ENCODE data around the gene IGF2R. TPM values are rescaled to one million over a fixed set of nuclear protein-coding genes. Genes with fewer than 3 reads are reported as not detected.
"Not testable (repeated sequence)": the region's sequence is repeated elsewhere in the genome, so short reads cannot be mapped to it uniquely, and the experiment has no call there.

IGF2R gene
- total RNA-seq, 5 donors from 2014 or later (not counting 1 experiment from before 2014, with no cell fraction given), result 63.4 to 87.5 (median 70.5) TPM

DNA sequence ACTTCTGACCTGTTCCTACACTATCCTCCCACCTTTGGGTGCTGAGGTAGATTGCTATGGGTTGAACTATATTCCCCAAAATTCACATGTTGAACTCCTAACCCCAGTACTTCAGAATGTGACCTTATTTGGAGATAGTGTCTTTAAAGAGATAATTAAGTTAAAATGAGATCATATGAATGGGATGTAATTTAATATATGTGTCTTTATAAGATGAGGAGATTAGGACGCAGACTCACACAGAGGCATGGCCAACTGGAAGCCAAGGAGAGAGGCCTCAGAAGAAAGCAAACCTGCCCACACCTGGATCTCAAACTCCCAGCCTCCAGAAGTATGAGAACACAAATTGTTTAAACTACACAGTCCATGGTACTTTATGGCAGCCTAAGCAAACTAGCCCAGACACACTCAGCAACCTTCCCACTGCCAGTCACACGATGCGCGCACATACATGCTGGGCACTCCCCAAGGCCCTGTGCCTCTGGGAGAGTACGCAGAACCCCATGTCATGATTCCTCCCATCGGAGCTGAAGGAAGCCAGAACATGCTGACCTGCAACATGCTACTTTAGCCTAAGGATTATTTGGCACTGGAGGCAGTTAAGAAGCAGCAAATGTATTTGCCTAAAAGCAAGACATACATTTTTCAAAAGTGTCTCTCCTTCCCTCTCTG, 143.9 kb downstream of the IGF2R start:
- no peak overlapping the region for H3K27ac ChIP-seq (ENCODE audit: low read length)
- H3K9me3 Mint-ChIP-seq, result no peaks in the 10 kb centered on the region
- no peak for DNase-seq
- ATAC-seq (replicated peaks in 1 of 4), result no peak
- ChIA-PET CTCF (no interaction called here), POLR2A (no interaction called here)
- peaks cover 4 to 5% of the 10 kb centered on the region in 2 donors for H3K36me3 ChIP-seq (ENCODE audit: control insufficient read depth in 2 of 2, extremely low read depth in 1 of 2, insufficient read depth in 1 of 2, low read length in 1 of 2)
- no peak overlapping the region for H3K4me3 Mint-ChIP-seq
- H3K36me3 Mint-ChIP-seq, result peaks cover 37% of the 10 kb centered on the region
- H3K4me3 ChIP-seq (ENCODE audit: control insufficient read depth in 1 of 2, extremely low read depth in 1 of 2, low read length in 1 of 2), result no peak overlapping the region
- no peaks in the 10 kb centered on the region for H3K4me1 ChIP-seq (ENCODE audit: control insufficient read depth in 1 of 2, extremely low read depth in 1 of 2, insufficient read depth in 2 of 2, low read length in 2 of 2)
- peaks cover 10 to 25% (median 13%) of the 10 kb centered on the region in 3 donors for H3K4me1 Mint-ChIP-seq
- WGBS (ENCODE audit: insufficient coverage), result 98% methylated on average over 5 of the region's 6 CpGs
- H3K9me3 ChIP-seq, result no peaks in the 10 kb centered on the region
- no peak overlapping the region for H3K27ac Mint-ChIP-seq
- H3K27me3 Mint-ChIP-seq, result no peaks in the 10 kb centered on the region
- H3K27me3 ChIP-seq (replicated peaks in 1 of 2; ENCODE audit: control insufficient read depth in 2 of 2, extremely low read depth in 1 of 2, insufficient read depth in 2 of 2, low read length in 1 of 2), result no peaks in the 10 kb centered on the region

GRCh38 chr6:160114536-160114935, 145.7 kb downstream of the IGF2R start:
- H3K4me3 ChIP-seq (ENCODE audit: control insufficient read depth in 1 of 2, extremely low read depth in 1 of 2, low read length in 1 of 2); H3K9me3 ChIP-seq; H3K36me3 ChIP-seq (ENCODE audit: control insufficient read depth in 2 of 2, extremely low read depth in 1 of 2, insufficient read depth in 1 of 2, low read length in 1 of 2); H3K27me3 ChIP-seq (replicated peaks in 1 of 2; ENCODE audit: control insufficient read depth in 2 of 2, extremely low read depth in 1 of 2, insufficient read depth in 2 of 2, low read length in 1 of 2); H3K27ac Mint-ChIP-seq; DNase-seq; H3K27ac ChIP-seq (ENCODE audit: low read length); CTCF ChIA-PET; H3K4me3 Mint-ChIP-seq; ATAC-seq (replicated peaks in 1 of 4); H3K4me1 ChIP-seq (ENCODE audit: control insufficient read depth in 1 of 2, extremely low read depth in 1 of 2, insufficient read depth in 2 of 2, low read length in 2 of 2); H3K27me3 Mint-ChIP-seq; H3K9me3 Mint-ChIP-seq; H3K4me1 Mint-ChIP-seq; POLR2A ChIA-PET: not testable (repeated sequence)
- H3K36me3 Mint-ChIP-seq, result peaks cover 40% of the 10 kb centered on the region
- 90% methylated on average over 10 of the region's 29 CpGs for WGBS (ENCODE audit: insufficient coverage)

DNA sequence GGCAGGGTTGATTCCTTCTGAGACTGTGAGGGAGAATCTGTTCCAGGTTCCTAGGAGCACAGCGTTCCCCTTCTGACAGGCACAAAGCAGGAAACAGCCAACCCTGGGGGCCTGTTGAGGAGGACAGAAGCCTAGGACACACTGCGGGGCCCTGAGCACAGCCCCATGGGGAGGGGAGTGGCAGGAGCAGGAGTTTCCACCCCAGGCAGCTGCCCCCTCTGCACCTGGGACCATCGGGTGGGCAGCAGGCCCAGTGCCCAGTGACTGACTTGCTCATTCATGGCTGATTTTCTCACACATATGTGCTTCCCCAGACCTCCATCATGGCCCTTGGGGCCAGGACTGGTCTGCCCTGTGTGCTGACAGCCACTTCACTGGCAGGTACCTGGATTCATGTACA, 146.5 kb downstream of the IGF2R start:
- peaks cover 40% of the 10 kb centered on the region for H3K36me3 Mint-ChIP-seq
- CTCF ChIA-PET, result no interaction called here
- Histone ChIP-seq H3K36me3 (ENCODE audit: control insufficient read depth in 2 of 2, extremely low read depth in 1 of 2, insufficient read depth in 1 of 2, low read length in 1 of 2) (peaks cover 0 to 4% of the 10 kb centered on the region in 2 donors), H3K27ac (ENCODE audit: low read length) (no peak overlapping the region), H3K9me3 (no peaks in the 10 kb centered on the region), H3K4me3 (ENCODE audit: control insufficient read depth in 1 of 2, extremely low read depth in 1 of 2, low read length in 1 of 2) (no peak overlapping the region), H3K27me3 (replicated peaks in 1 of 2; ENCODE audit: control insufficient read depth in 2 of 2, extremely low read depth in 1 of 2, insufficient read depth in 2 of 2, low read length in 1 of 2) (no peaks in the 10 kb centered on the region), H3K4me1 (ENCODE audit: control insufficient read depth in 1 of 2, extremely low read depth in 1 of 2, insufficient read depth in 2 of 2, low read length in 2 of 2) (no peaks in the 10 kb centered on the region)
- WGBS (ENCODE audit: insufficient coverage), result 95% methylated on average over 2 of the region's 3 CpGs
- peaks cover 0 to 5% (median 5%) of the 10 kb centered on the region in 3 donors for H3K4me1 Mint-ChIP-seq
- no peak overlapping the region for H3K4me3 Mint-ChIP-seq
- H3K9me3 Mint-ChIP-seq, result no peaks in the 10 kb centered on the region
- DNase-seq (no peak), ATAC-seq (replicated peaks in 1 of 4) (no peak)
- H3K27ac Mint-ChIP-seq, result no peak overlapping the region
- H3K27me3 Mint-ChIP-seq, result no peaks in the 10 kb centered on the region
- POLR2A ChIA-PET, result no interaction called here

DNA sequence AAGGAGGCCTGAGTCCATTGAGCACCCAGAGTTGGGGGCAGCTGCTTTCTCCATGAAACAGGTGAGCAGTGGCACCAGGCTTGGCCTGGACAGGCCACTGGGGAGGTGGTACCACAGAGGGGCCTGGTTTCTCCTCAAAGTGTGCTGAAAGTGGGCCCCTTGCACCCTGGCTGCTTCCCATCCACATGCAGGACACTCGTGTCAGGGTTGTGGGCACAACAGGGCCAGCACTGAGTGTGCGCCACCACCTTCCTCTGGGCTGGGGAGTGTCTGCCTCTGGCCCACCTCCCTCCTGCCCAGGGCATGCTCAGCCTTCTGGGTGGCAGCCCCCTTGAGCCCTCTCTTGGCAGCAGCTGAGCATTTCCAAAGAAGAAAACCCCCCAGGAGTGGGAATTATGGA, 147.5 kb downstream of the IGF2R start:
- H3K27me3 Mint-ChIP-seq, result no peaks in the 10 kb centered on the region
- no peak overlapping the region for H3K27ac Mint-ChIP-seq
- no peaks in the 10 kb centered on the region for H3K27me3 ChIP-seq (replicated peaks in 1 of 2; ENCODE audit: control insufficient read depth in 2 of 2, extremely low read depth in 1 of 2, insufficient read depth in 2 of 2, low read length in 1 of 2)
- POLR2A ChIA-PET, result no interaction called here
- DNase-seq (no peak), ATAC-seq (replicated peaks in 1 of 4) (no peak)
- 95% methylated on average over 2 of the region's 2 CpGs for WGBS (ENCODE audit: insufficient coverage)
- H3K4me1 Mint-ChIP-seq, result no peaks in the 10 kb centered on the region
- H3K36me3 Mint-ChIP-seq, result peaks cover 40% of the 10 kb centered on the region
- no peaks in the 10 kb centered on the region for H3K9me3 Mint-ChIP-seq
- H3K4me3 Mint-ChIP-seq, result no peak overlapping the region
- no peaks in the 10 kb centered on the region for H3K4me1 ChIP-seq (ENCODE audit: control insufficient read depth in 1 of 2, extremely low read depth in 1 of 2, insufficient read depth in 2 of 2, low read length in 2 of 2)
- H3K4me3 ChIP-seq (ENCODE audit: control insufficient read depth in 1 of 2, extremely low read depth in 1 of 2, low read length in 1 of 2), result no peak overlapping the region
- no peak overlapping the region for H3K27ac ChIP-seq (ENCODE audit: low read length)
- CTCF ChIA-PET, result no interaction called here
- no peaks in the 10 kb centered on the region for H3K9me3 ChIP-seq
- H3K36me3 ChIP-seq (ENCODE audit: control insufficient read depth in 2 of 2, extremely low read depth in 1 of 2, insufficient read depth in 1 of 2, low read length in 1 of 2), result peaks cover 0 to 4% of the 10 kb centered on the region in 2 donors

DNA sequence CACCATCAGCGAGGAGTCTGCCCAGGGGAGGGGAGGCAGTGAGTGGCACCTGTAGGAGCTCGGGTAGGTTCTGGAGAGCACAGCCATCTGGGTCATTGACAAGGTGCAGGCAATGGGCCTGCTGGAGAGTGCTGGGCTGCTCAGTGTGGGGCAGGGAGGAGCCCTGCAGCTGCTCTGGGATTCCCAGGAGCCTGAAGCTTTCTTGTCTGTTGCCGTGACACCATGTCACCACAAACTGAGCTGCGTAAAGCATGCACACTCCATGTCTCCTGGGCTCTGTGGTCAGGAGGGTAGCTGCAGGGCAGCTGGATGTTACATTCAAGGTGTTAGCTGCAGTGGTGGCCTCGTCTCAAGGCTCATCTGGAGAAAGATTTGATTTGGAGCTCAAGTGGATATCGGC, 148.3 kb downstream of the IGF2R start:
- peaks cover 37% of the 10 kb centered on the region for H3K36me3 Mint-ChIP-seq

GRCh38 chr6:160118620-160119229, 149.8 kb downstream of the IGF2R start:
- Mint-ChIP-seq H3K36me3 (peaks cover 26% of the 10 kb centered on the region), H3K27me3 (no peaks in the 10 kb centered on the region), H3K9me3 (no peaks in the 10 kb centered on the region), H3K4me3 (no peak overlapping the region), H3K27ac (no peak overlapping the region), H3K4me1 (no peaks in the 10 kb centered on the region)
- no peak overlapping the region for H3K27ac ChIP-seq (ENCODE audit: low read length)
- H3K4me3 ChIP-seq (ENCODE audit: control insufficient read depth in 1 of 2, extremely low read depth in 1 of 2, low read length in 1 of 2), result no peak overlapping the region
- H3K4me1 ChIP-seq (ENCODE audit: control insufficient read depth in 1 of 2, extremely low read depth in 1 of 2, insufficient read depth in 2 of 2, low read length in 2 of 2), result no peaks in the 10 kb centered on the region
- DNase-seq, result no peak
- no peaks in the 10 kb centered on the region for H3K27me3 ChIP-seq (replicated peaks in 1 of 2; ENCODE audit: control insufficient read depth in 2 of 2, extremely low read depth in 1 of 2, insufficient read depth in 2 of 2, low read length in 1 of 2)
- no peak for ATAC-seq (replicated peaks in 1 of 4)
- no peaks in the 10 kb centered on the region for H3K9me3 ChIP-seq
- ChIA-PET CTCF (no interaction called here), POLR2A (no interaction called here)
- 100% methylated on average over 2 of the region's 5 CpGs for WGBS (ENCODE audit: insufficient coverage)
- peaks cover 0 to 4% of the 10 kb centered on the region in 2 donors for H3K36me3 ChIP-seq (ENCODE audit: control insufficient read depth in 2 of 2, extremely low read depth in 1 of 2, insufficient read depth in 1 of 2, low read length in 1 of 2)

More for the DNA sequence above, 148.3 kb downstream of the IGF2R start:
- Histone ChIP-seq H3K9me3 (no peaks in the 10 kb centered on the region), H3K4me3 (ENCODE audit: control insufficient read depth in 1 of 2, extremely low read depth in 1 of 2, low read length in 1 of 2) (no peak overlapping the region), H3K27me3 (replicated peaks in 1 of 2; ENCODE audit: control insufficient read depth in 2 of 2, extremely low read depth in 1 of 2, insufficient read depth in 2 of 2, low read length in 1 of 2) (no peaks in the 10 kb centered on the region), H3K4me1 (ENCODE audit: control insufficient read depth in 1 of 2, extremely low read depth in 1 of 2, insufficient read depth in 2 of 2, low read length in 2 of 2) (no peaks in the 10 kb centered on the region), H3K27ac (ENCODE audit: low read length) (no peak overlapping the region), H3K36me3 (ENCODE audit: control insufficient read depth in 2 of 2, extremely low read depth in 1 of 2, insufficient read depth in 1 of 2, low read length in 1 of 2) (peaks cover 0 to 4% of the 10 kb centered on the region in 2 donors)
- DNase-seq, result no peak
- Mint-ChIP-seq H3K27ac (no peak overlapping the region), H3K4me3 (no peak overlapping the region), H3K27me3 (no peaks in the 10 kb centered on the region), H3K9me3 (no peaks in the 10 kb centered on the region), H3K4me1 (no peaks in the 10 kb centered on the region)
- POLR2A ChIA-PET, result no interaction called here
- CTCF ChIA-PET, result no interaction called here
- WGBS (ENCODE audit: insufficient coverage), result 98% methylated on average over 6 of the region's 6 CpGs
- ATAC-seq (replicated peaks in 1 of 4), result no peak

All from T-cell (primary cell).